Esophagus (tissue), 2 donors: ENCODE data around the gene GPR32. TPM values are rescaled to one million over a fixed set of nuclear protein-coding genes. Genes with fewer than 3 reads are reported as not detected.
"Not testable (repeated sequence)": the region's sequence is repeated elsewhere in the genome, so short reads cannot be mapped to it uniquely, and the experiment has no call there.

Experiments used
- H3K27ac ChIP-seq, 2 donors: one replicate each; pipeline ENCODE4 v1.5.1; 2013; ENCODE audit warnings: low read depth in 2 of 2, mild to moderate bottlenecking in 2 of 2, inconsistent platforms in 1 of 2, low read length in 1 of 2, moderate library complexity in 1 of 2
- H3K27me3 ChIP-seq, 2 donors: one replicate each; pipeline ENCODE4 v1.6.1; 2013; ENCODE audit warnings: low read length in 2 of 2, control low read depth in 1 of 2, mild to moderate bottlenecking in 1 of 2; ENCODE audit not compliant: insufficient read depth in 2 of 2, control insufficient read depth in 1 of 2
- H3K36me3 ChIP-seq, 2 donors: one replicate each; pipeline ENCODE4 v1.6.1; 2013; ENCODE audit warnings: low read length in 1 of 2; ENCODE audit not compliant: control insufficient read depth in 2 of 2, insufficient read depth in 2 of 2
- H3K4me1 ChIP-seq, 2 donors: one replicate each; pipeline ENCODE4 v1.6.1; 2013; ENCODE audit warnings: low read length in 1 of 2; ENCODE audit not compliant: control insufficient read depth in 2 of 2, insufficient read depth in 2 of 2
- H3K4me3 ChIP-seq, 2 donors: one replicate each; pipeline ENCODE4 v1.5.1; 2013; ENCODE audit warnings: low read length in 2 of 2, mild to moderate bottlenecking in 2 of 2, low read depth in 1 of 2, moderate library complexity in 1 of 2
- H3K9me3 ChIP-seq, 2 donors: one replicate each; pipeline ENCODE4 v1.6.1; 2013; ENCODE audit warnings: mild to moderate bottlenecking in 2 of 2, low read depth in 1 of 2, low read length in 1 of 2, moderate library complexity in 1 of 2; ENCODE audit not compliant: control insufficient read depth in 2 of 2, insufficient read depth in 1 of 2
- WGBS, 2 donors: extraction: QIAGEN DNeasy Blood & Tissue Kit; methylation state at CpG; one replicate each; pipeline ENCODE4 v1.1.7; 2013; 5-methylcytosine and 5-hydroxymethylcytosine counted together
- polyA plus RNA-seq, 2 donors: library from polyadenylated mRNA; stranded (reverse); fragments of 200-250 nt; gene quantifications; one replicate each; pipeline ENCODE4 v1.2.3, GENCODE V29; 2013
- donor health status: healthy with polysubstance abuse.
- donor health status: Bipolar disorder and iron deficiency.

Gene GPR32
- polyA plus RNA-seq, 2 donors = not detected

GRCh38 chr19:50808856-50809255 is 38.6 kb downstream of the GPR32 start:
- 67 to 71% methylated on average over 1 of the region's 1 CpG for WGBS, 2 donors
- Histone ChIP-seq H3K27me3 (no peaks in the 10 kb centered on the region), H3K36me3 (no peaks in the 10 kb centered on the region), H3K27ac (no peak overlapping the region), H3K4me3 (no peak overlapping the region), H3K4me1 (no peaks in the 10 kb centered on the region), H3K9me3 (no peaks in the 10 kb centered on the region)

- not testable (repeated sequence) for H3K36me3 ChIP-seq
Measured at GRCh38 chr19:50811622-50812238, 41.5 kb downstream of the GPR32 start.

GRCh38 chr19:50812474-50812873 is 42.2 kb downstream of the GPR32 start:
- Histone ChIP-seq H3K27ac (no peak overlapping the region), H3K36me3 (no peaks in the 10 kb centered on the region), H3K9me3 (no peaks in the 10 kb centered on the region), H3K4me1 (no peaks in the 10 kb centered on the region), H3K27me3 (no peaks in the 10 kb centered on the region), H3K4me3 (no peak overlapping the region)
- 54 to 72% methylated on average over 3 of the region's 3 CpGs for WGBS, 2 donors

More at GRCh38 chr19:50811622-50812238, 41.5 kb downstream of the GPR32 start:
- H3K27me3 ChIP-seq, H3K27ac ChIP-seq, H3K4me3 ChIP-seq, H3K4me1 ChIP-seq, H3K9me3 ChIP-seq: not testable (repeated sequence)
- WGBS, 2 donors = 77 to 78% methylated on average over 3 of the region's 3 CpGs

- 77% methylated on average over 5 of the region's 5 CpGs for WGBS, 2 donors
- Histone ChIP-seq H3K4me1 (peaks cover 6 to 9% of the 10 kb centered on the region in 2 donors), H3K27ac (no peak overlapping the region), H3K36me3 (no peaks in the 10 kb centered on the region), H3K4me3 (no peak overlapping the region), H3K9me3 (peaks cover 0 to 3% of the 10 kb centered on the region in 2 donors), H3K27me3 (peaks cover 0 to 5% of the 10 kb centered on the region in 2 donors)
Measured at GRCh38 chr19:50814883-50815282, 44.6 kb downstream of the GPR32 start.

- H3K36me3 ChIP-seq = no peaks in the 10 kb centered on the region
- peaks cover 0 to 5% of the 10 kb centered on the region in 2 donors for H3K27me3 ChIP-seq
- H3K9me3 ChIP-seq = peaks cover 0 to 3% of the 10 kb centered on the region in 2 donors
- no peak overlapping the region for H3K4me3 ChIP-seq
- no peak overlapping the region for H3K27ac ChIP-seq
- H3K4me1 ChIP-seq = peaks cover 6 to 9% of the 10 kb centered on the region in 2 donors
- 95 to 97% methylated on average over 1 of the region's 1 CpG for WGBS, 2 donors
Measured at GRCh38 chr19:50815439-50815838, 45.2 kb downstream of the GPR32 start.

GRCh38 chr19:50817941-50818858 is 47.9 kb downstream of the GPR32 start:
- H3K36me3 ChIP-seq = no peaks in the 10 kb centered on the region
- no peak overlapping the region for H3K27ac ChIP-seq
- H3K9me3 ChIP-seq = peaks cover 0 to 3% of the 10 kb centered on the region in 2 donors
- H3K4me1 ChIP-seq = peaks cover 8 to 9% of the 10 kb centered on the region in 2 donors
- WGBS, 2 donors = 8 to 12% methylated on average over 52 of the region's 52 CpGs
- H3K27me3 ChIP-seq = peaks cover 0 to 5% of the 10 kb centered on the region in 2 donors
- H3K4me3 ChIP-seq = peak overlapping the region in 1 of 2 donors; percentile 2

- Histone ChIP-seq H3K36me3 (no peaks in the 10 kb centered on the region), H3K4me1 (peaks cover 8 to 9% of the 10 kb centered on the region in 2 donors), H3K4me3 (no peak overlapping the region), H3K27ac (no peak overlapping the region), H3K27me3 (peaks cover 0 to 5% of the 10 kb centered on the region in 2 donors), H3K9me3 (peaks cover 0 to 3% of the 10 kb centered on the region in 2 donors)
- 65 to 74% methylated on average over 12 of the region's 12 CpGs for WGBS, 2 donors
Measured at GRCh38 chr19:50818859-50819472, 48.7 kb downstream of the GPR32 start.

- H3K4me1 ChIP-seq = peaks cover 8 to 9% of the 10 kb centered on the region in 2 donors
- H3K36me3 ChIP-seq = no peaks in the 10 kb centered on the region
- WGBS, 2 donors = 26 to 53% methylated on average over 8 of the region's 8 CpGs
- H3K27ac ChIP-seq = no peak overlapping the region
- H3K4me3 ChIP-seq = no peak overlapping the region
- H3K27me3 ChIP-seq = peaks cover 0 to 5% of the 10 kb centered on the region in 2 donors
- peaks cover 0 to 3% of the 10 kb centered on the region in 2 donors for H3K9me3 ChIP-seq
Measured at GRCh38 chr19:50819636-50820035, 49.4 kb downstream of the GPR32 start.

- WGBS, 2 donors = 10 to 13% methylated on average over 15 of the region's 15 CpGs
- Histone ChIP-seq H3K27ac (no peak overlapping the region), H3K4me3 (no peak overlapping the region), H3K9me3 (peaks cover 0 to 3% of the 10 kb centered on the region in 2 donors), H3K27me3 (peaks cover 0 to 5% of the 10 kb centered on the region in 2 donors), H3K4me1 (peaks cover 8 to 9% of the 10 kb centered on the region in 2 donors), H3K36me3 (no peaks in the 10 kb centered on the region)
Measured at GRCh38 chr19:50820086-50820485, 49.8 kb downstream of the GPR32 start.
